Measurements from ENCODE around the gene GPR132. TPM values are rescaled to one million over a fixed set of nuclear protein-coding genes. Genes with fewer than 3 reads are reported as not detected.
A peak's percentile ranks its signal among the peaks of the same experiment; 100 is the strongest.

GPR132 gene
- total and polyA plus RNA-seq, 9 of the 15 experiments (the other 6 are each of a cell fraction or from before 2014, with no cell fraction given), result 0.01 to 1.1 (median 0.25) TPM; not detected in 1

- TF ChIP-seq STAT6 (CRISPR knock-in tag; IDR thresholded peaks at IDR 0.05), result no peak
- no peak for TF ChIP-seq ASH1L (IDR thresholded peaks at IDR 0.05; ENCODE audit: borderline replicate concordance, low read depth, partially characterized antibody)
- peak; percentile 48 for TF ChIP-seq KDM5B (IDR thresholded peaks at IDR 0.05; ENCODE audit: insufficient replicate concordance, low read depth, low read length)
- TF ChIP-seq POLR2G (IDR thresholded peaks at IDR 0.05; ENCODE audit: low read depth, low read length), result no peak
- no peak for TF ChIP-seq NEUROD1 (IDR thresholded peaks at IDR 0.05; ENCODE audit: borderline replicate concordance, low read depth, low read length, partially characterized antibody)
- TF ChIP-seq ZNF644 (tag; IDR thresholded peaks at IDR 0.05; ENCODE audit: low read depth), result no peak
- TF ChIP-seq EP400 (IDR thresholded peaks at IDR 0.05), result peak; percentile 70
- TF ChIP-seq LEF1 (IDR thresholded peaks at IDR 0.05), result peak; percentile 20; the same call in 1 of the 2 replicates
- TF ChIP-seq CSDE1 (IDR thresholded peaks at IDR 0.05), result no peak
- no peak for TF ChIP-seq RNF219 (CRISPR knock-in tag; IDR thresholded peaks at IDR 0.05)
- no peak for TF ChIP-seq ZBTB7A (IDR thresholded peaks at IDR 0.05; ENCODE audit: borderline replicate concordance, control insufficient read depth, low read depth, low read length)
- no peak for TF ChIP-seq ZNF263 (CRISPR knock-in tag; IDR thresholded peaks at IDR 0.05; ENCODE audit: borderline replicate concordance)
- no peak for TF ChIP-seq GTF3C2 (IDR thresholded peaks at IDR 0.05; ENCODE audit: borderline replicate concordance, extremely low read depth, insufficient read length)
- TF ChIP-seq ZNF212 (CRISPR knock-in tag; IDR thresholded peaks at IDR 0.05), result no peak
- no peak for TF ChIP-seq ID3 (CRISPR knock-in tag; IDR thresholded peaks at IDR 0.05)
- TF ChIP-seq ID3 (tag; IDR thresholded peaks at IDR 0.05), result no peak
- TF ChIP-seq YBX1 (IDR thresholded peaks at IDR 0.05), result no peak
- TF ChIP-seq TCF7L2 (IDR thresholded peaks at IDR 0.05; ENCODE audit: low read depth, low read length), result no peak
- peak; percentile 9 for TF ChIP-seq TBP (optimal IDR thresholded peaks at IDR 0.05; ENCODE audit: low read depth, low read length)
- TF ChIP-seq HNRNPK (IDR thresholded peaks at IDR 0.05; ENCODE audit: low read depth, low read length, poor library complexity, severe bottlenecking), result no peak
Observed at GRCh38 chr14:105021656-105022275, 43.5 kb downstream of the GPR132 start (continued).

Measured in K562 (cell line).